ENCODE data around the gene GNAQ. TPM values are rescaled to one million over a fixed set of nuclear protein-coding genes. Genes with fewer than 3 reads are reported as not detected.

GNAQ gene
- polyA plus RNA-seq (2011; rRNA removed) (56.1 and 71.4 TPM in 2 replicates), polyA minus RNA-seq (2011; rRNA and poly(A)+ RNA removed) (63.2 and 87.1 TPM in 2 replicates)

DNA sequence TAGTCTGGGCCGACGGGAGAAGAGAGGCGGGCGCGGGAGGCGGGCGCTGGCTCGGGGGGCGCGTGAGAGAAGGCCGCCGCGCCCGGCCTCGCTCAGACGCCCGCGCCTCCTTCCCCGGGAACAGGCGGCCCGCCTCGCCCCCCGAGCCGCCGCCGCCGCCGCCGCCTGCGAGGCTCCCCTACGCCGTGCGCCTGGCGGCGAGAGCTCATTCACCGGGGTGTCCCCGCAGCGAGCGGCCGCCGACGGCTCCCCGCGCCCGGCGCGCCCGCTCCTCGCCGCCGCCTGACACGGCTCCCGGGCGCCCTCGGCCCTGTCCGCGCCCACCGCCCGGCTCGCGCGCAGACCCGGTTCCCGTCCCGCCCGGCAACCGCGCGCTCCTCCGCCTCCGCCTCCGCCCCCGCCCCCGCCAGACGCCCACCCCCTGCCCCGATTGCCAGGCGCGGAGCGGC, at the start of gene GNAQ:
Gene GNAQ (minus strand): TSS at position 368 of the 449 bp plus-strand sequence. CDS start 576 bp downstream, outside the sequence.
- ChIA-PET CTCF (no interaction called here), POLR2A (interaction anchor here (0.5 to 1.1 kb wide), 3 partner anchors 30 to 86 kb away, joined by 3 to 5 read pairs (median 3); no protein-coding TSS in a partner anchor)
- TF ChIP-seq, protein P1, sequence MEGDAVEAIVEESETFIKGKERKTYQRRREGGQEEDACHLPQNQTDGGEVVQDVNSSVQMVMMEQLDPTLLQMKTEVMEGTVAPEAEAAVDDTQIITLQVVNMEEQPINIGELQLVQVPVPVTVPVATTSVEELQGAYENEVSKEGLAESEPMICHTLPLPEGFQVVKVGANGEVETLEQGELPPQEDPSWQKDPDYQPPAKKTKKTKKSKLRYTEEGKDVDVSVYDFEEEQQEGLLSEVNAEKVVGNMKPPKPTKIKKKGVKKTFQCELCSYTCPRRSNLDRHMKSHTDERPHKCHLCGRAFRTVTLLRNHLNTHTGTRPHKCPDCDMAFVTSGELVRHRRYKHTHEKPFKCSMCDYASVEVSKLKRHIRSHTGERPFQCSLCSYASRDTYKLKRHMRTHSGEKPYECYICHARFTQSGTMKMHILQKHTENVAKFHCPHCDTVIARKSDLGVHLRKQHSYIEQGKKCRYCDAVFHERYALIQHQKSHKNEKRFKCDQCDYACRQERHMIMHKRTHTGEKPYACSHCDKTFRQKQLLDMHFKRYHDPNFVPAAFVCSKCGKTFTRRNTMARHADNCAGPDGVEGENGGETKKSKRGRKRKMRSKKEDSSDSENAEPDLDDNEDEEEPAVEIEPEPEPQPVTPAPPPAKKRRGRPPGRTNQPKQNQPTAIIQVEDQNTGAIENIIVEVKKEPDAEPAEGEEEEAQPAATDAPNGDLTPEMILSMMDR (IDR thresholded peaks at IDR 0.05; ENCODE audit: low read depth, low read length) = no peak
- DNase-seq (ENCODE audit: low read depth, low spot score) = no peak
- Histone ChIP-seq H3K9me3 (ENCODE audit: control insufficient read depth, insufficient read depth, low read length) (no peaks in the 10 kb centered on the region; the same call in 1 of the 2 replicates), H3K27ac (ENCODE audit: low read depth, low read length) (peak within 1 kb of the TSS; percentile 77), H3K27me3 (ENCODE audit: control insufficient read depth, insufficient read depth, low read length) (no peaks in the 10 kb centered on the region), H3K4me3 (ENCODE audit: low read depth, low read length) (peak within 1 kb of the TSS; percentile 85)

DNA sequence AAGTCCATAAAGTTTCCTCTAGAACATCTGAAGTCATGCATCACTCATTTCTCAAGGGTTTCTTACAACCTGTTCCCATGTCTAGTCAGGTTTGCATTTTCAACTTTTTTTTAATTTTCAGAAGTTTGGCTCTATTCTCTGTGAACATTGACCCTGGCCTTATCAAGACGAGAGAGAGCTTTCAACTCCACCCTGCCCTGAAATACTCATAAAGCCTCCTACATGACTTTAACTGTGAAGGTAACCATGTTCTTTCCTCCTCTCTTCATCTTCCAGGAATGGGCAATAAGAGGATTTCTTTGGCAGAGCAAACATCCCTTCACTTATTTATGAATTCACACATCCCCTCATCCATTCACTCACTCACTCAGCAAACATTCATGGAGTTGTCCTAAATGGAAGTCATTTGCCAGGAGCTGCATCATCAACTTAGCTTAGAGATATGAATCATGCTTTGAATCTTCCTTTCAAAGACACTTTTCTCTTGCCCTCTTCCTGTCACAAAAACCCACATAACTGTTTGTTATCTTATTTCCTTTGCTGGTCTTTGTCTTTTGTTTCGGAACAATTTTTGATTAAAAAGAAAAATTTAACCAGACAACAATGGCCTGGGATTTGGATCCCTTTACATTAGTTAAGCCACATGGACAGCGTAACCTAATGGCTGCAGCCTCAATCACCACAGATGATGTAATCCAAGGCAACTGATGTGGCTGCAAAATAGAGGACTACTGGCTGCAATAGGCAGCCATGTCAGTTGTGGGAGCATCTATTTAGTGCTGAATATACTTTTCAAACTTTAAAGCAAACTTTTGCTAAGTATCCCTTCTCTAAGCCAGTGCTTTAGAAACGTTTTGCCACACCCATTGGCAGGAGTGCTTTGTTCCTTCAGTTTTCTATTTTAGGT, 43.0 kb upstream of the GNAQ start:
- no peak for DNase-seq (ENCODE audit: low read depth, low spot score)
- Histone ChIP-seq H3K27ac (ENCODE audit: low read depth, low read length) (no peak overlapping the region), H3K27me3 (ENCODE audit: control insufficient read depth, insufficient read depth, low read length) (peaks cover 2% of the 10 kb centered on the region), H3K9me3 (ENCODE audit: control insufficient read depth, insufficient read depth, low read length) (no peaks in the 10 kb centered on the region), H3K4me3 (ENCODE audit: low read depth, low read length) (no peak overlapping the region)
- POLR2A ChIA-PET = no interaction called here
- TF ChIP-seq, protein P1 (IDR thresholded peaks at IDR 0.05; ENCODE audit: low read depth, low read length) = no peak
- CTCF ChIA-PET = no interaction called here

DNA sequence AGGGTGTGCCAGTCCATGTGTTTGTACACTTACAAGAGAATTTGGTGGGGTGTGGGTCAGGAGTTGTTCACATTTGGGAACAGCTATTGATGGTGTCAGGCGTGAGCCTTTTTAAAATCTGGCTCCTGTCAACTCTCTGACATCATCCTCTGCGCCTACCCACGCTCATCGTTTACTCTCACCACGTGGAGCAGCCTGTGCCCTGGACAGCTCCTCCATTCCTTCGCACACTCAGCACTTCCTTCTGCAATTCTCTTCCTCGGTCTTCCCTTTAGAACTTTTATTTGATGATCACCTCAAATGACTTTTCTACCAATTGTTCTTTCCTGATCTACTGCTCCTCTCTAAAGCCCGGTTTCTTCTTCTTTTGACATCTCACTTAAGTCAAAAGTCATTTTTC, 42.1 kb upstream of the GNAQ start:
- H3K27me3 ChIP-seq (ENCODE audit: control insufficient read depth, insufficient read depth, low read length) = peaks cover 2% of the 10 kb centered on the region
- DNase-seq (ENCODE audit: low read depth, low spot score) = no peak
- ChIA-PET CTCF (no interaction called here), POLR2A (no interaction called here)
- no peak overlapping the region for H3K4me3 ChIP-seq (ENCODE audit: low read depth, low read length)
- TF ChIP-seq, protein P1 (IDR thresholded peaks at IDR 0.05; ENCODE audit: low read depth, low read length) = no peak
- H3K9me3 ChIP-seq (ENCODE audit: control insufficient read depth, insufficient read depth, low read length) = no peaks in the 10 kb centered on the region
- no peak overlapping the region for H3K27ac ChIP-seq (ENCODE audit: low read depth, low read length)

DNA sequence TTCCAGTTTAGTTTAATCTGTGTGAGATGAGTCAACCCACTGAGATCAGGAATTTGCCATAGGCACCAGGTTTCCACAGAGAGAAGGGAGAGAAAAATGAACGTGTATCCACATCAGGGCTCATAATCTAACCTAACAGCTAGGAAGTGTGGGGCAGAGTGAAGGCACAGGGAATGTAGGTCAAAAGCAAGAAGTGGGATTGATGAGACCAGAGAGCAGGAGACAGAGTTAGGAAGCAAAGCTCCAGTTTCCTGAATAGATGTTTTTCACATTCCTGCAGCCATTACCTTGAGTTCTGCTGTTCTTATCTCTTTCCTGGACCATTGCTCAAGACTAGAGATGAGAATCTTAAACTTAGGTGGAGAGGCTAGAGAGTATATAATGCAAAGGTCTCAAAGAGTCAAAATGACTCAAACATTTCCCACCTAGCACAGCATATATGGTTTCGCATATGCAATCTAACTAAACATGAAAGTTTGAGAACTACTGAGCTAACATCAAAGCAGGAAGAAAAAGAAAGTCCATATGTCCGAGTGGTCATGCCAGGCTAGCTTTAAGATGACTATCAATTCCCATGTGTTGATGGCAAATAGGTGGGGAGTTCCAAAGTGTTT, 41.1 kb upstream of the GNAQ start:
- Histone ChIP-seq H3K27me3 (ENCODE audit: control insufficient read depth, insufficient read depth, low read length) (peaks cover 2% of the 10 kb centered on the region), H3K4me3 (ENCODE audit: low read depth, low read length) (no peak overlapping the region), H3K27ac (ENCODE audit: low read depth, low read length) (no peak overlapping the region), H3K9me3 (ENCODE audit: control insufficient read depth, insufficient read depth, low read length) (no peaks in the 10 kb centered on the region)
- TF ChIP-seq, protein P1 (IDR thresholded peaks at IDR 0.05; ENCODE audit: low read depth, low read length) = no peak
- ChIA-PET POLR2A (no interaction called here), CTCF (interaction anchor here (0.7 to 1.0 kb wide), 2 partner anchors 37 to 641 kb away, joined by 3 to 4 read pairs; no protein-coding TSS in a partner anchor)
- DNase-seq (ENCODE audit: low read depth, low spot score) = no peak

DNA sequence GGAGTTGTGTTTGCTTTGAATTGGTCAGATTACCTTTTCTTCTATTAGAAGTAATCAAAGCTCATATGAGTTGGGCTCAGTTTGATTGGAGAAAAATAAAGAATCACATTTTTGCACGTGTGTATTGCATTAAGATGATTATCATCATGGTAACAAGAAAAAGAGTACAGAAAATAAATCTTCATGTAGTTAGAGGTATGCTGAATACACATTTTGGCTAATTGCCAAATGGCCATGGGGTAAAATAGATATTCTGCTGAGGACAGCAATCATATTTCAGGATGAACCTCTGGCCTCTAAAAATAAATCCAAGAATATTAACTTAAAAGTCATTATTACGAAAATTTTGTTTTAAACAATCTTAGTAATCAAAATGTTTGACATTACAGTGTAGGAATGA, 38.9 kb upstream of the GNAQ start:
- TF ChIP-seq, protein P1 (IDR thresholded peaks at IDR 0.05; ENCODE audit: low read depth, low read length) = no peak
- POLR2A ChIA-PET = no interaction called here
- CTCF ChIA-PET = no interaction called here
- Histone ChIP-seq H3K4me3 (ENCODE audit: low read depth, low read length) (no peak overlapping the region), H3K27ac (ENCODE audit: low read depth, low read length) (no peak overlapping the region), H3K27me3 (ENCODE audit: control insufficient read depth, insufficient read depth, low read length) (peaks cover 2% of the 10 kb centered on the region), H3K9me3 (ENCODE audit: control insufficient read depth, insufficient read depth, low read length) (no peaks in the 10 kb centered on the region)
- no peak for DNase-seq (ENCODE audit: low read depth, low spot score)
